ENCODE measurements around the gene FAM234A. TPM values are rescaled to one million over a fixed set of nuclear protein-coding genes. Genes with fewer than 3 reads are reported as not detected.

Gene FAM234A
- 25.6 and 27.4 TPM in 2 replicates for polyA plus RNA-seq (2011; rRNA removed)
- 29.6 and 39.0 TPM in 2 replicates for polyA plus RNA-seq (2012; cell fraction: cytosol; rRNA removed)
- polyA plus RNA-seq (2012; cell fraction: nucleus; rRNA removed), result 68.8 and 72.2 TPM in 2 replicates
- polyA plus RNA-seq (2017; fragmentation: RNase III; extraction: RNeasy Plus Mini Kit Qiagen cat#74134 plus additional on column Dnase treatment), result 52.3 to 54.9 TPM (median 53.3 TPM) in 3 replicates
- polyA minus RNA-seq (2011; rRNA and poly(A)+ RNA removed), result 16.2 and 22.4 TPM in 2 replicates

GRCh38 chr16:234468-235305, at the start of gene FAM234A:
Gene FAM234A (plus strand): TSS chr16:234821. CDS start chr16:254414, 19,593 bp downstream.
- peak within 1 kb of the TSS; percentile 93 to 96 for H3K27ac ChIP-seq
- 3% methylated on average over 67 of the region's 85 CpGs for WGBS (ENCODE audit: missing lambda C conversion rate)
- H3K4me3 ChIP-seq, result peak within 1 kb of the TSS; percentile 78
- CTCF ChIA-PET, result interaction anchor here (0.6 to 3.2 kb wide), 12 partner anchors 10 to 383 kb away, joined by 3 to 20 read pairs (median 4); partner anchors contain the start of genes AXIN1 and HBQ1
- POLR2A ChIA-PET, result interaction anchor here (0.6 to 2.5 kb wide), 8 partner anchors 9 to 182 kb away, joined by 3 to 11 read pairs (median 5); partner anchors contain the start of genes AXIN1, DECR2 and POLR3K
- H3K4me1 ChIP-seq, result 0 out of 3 replicates have a peak, but pooled peaks cover 2% of the 10 kb centered on the region
- DNase-seq (ENCODE audit: low read depth in 1 of 2, low spot score in 1 of 2) (peak; percentile 91 to 95), FAIRE-seq (no peak), ATAC-seq (peak; percentile 88 to 91)
- no peaks in the 10 kb centered on the region for H3K9me3 ChIP-seq
- peak within 1 kb of the TSS; percentile 84 for H3K4me2 ChIP-seq
- TF ChIP-seq CHD2 (IDR thresholded peaks at IDR 0.05; ENCODE audit: low read length, partially characterized antibody) (no peak), JUN (IDR thresholded peaks at IDR 0.05) (peak; percentile 85 to 95), ESRRA (IDR thresholded peaks at IDR 0.05; ENCODE audit: borderline replicate concordance, low read length) (no peak), MAX (IDR thresholded peaks at IDR 0.05) (peak; percentile 89), RNF2 (IDR thresholded peaks at IDR 0.05; ENCODE audit: borderline replicate concordance, low read depth) (no peak), TP53 (CRISPR knock-in tag; IDR thresholded peaks at IDR 0.05) (0 out of 2 replicates have a peak, but pooled peaks have one; percentile 10), HMGXB4 (CRISPR knock-in tag; IDR thresholded peaks at IDR 0.05; ENCODE audit: borderline replicate concordance) (0 out of 2 replicates have a peak, but pooled peaks have one; percentile 18), FOSB (CRISPR knock-in tag; IDR thresholded peaks at IDR 0.05) (no peak), HEYL (CRISPR knock-in tag; IDR thresholded peaks at IDR 0.05) (no peak), E2F6 (IDR thresholded peaks at IDR 0.05; ENCODE audit: borderline replicate concordance, low read depth) (peak; percentile 91), RARB (CRISPR knock-in tag; IDR thresholded peaks at IDR 0.05) (peak; percentile 35; the same call in 1 of the 2 replicates), HOXA7 (CRISPR knock-in tag; IDR thresholded peaks at IDR 0.05) (peak; percentile 52; the same call in 1 of the 2 replicates), USF2 (IDR thresholded peaks at IDR 0.05) (0 out of 2 replicates have a peak, but pooled peaks have one; percentile 12), ELK1 (IDR thresholded peaks at IDR 0.05; ENCODE audit: low read depth, low read length) (no peak), KDM5A (IDR thresholded peaks at IDR 0.05) (0 out of 2 replicates have a peak, but pooled peaks have one; percentile 10), EHF (CRISPR knock-in tag; IDR thresholded peaks at IDR 0.05) (0 out of 2 replicates have a peak, but pooled peaks have one; percentile 83), SMC3 (IDR thresholded peaks at IDR 0.05) (0 out of 3 replicates have a peak, but pooled peaks have one; percentile 19), CHD4 (IDR thresholded peaks at IDR 0.05; ENCODE audit: borderline replicate concordance) (no peak), BCL3 (IDR thresholded peaks at IDR 0.05) (peak; percentile 95), POLR2A (IDR thresholded peaks at IDR 0.05; ENCODE audit: low read length) (peak; percentile 74), PHF8 (IDR thresholded peaks at IDR 0.05; ENCODE audit: borderline replicate concordance, low read depth) (peak; percentile 94), ZSCAN20 (CRISPR knock-in tag; IDR thresholded peaks at IDR 0.05) (no peak), ZC3H11A (IDR thresholded peaks at IDR 0.05) (no peak), TFCP2L1 (CRISPR knock-in tag; IDR thresholded peaks at IDR 0.05) (peak; percentile 11; the same call in 1 of the 2 replicates), FOSL2 (IDR thresholded peaks at IDR 0.05) (no peak), FOSL2 (CRISPR knock-in tag; IDR thresholded peaks at IDR 0.05) (0 out of 2 replicates have a peak, but pooled peaks have one; percentile 3), CTCF (IDR thresholded peaks at IDR 0.05) (peak; percentile 57), POLR2AphosphoS2 (conservative IDR thresholded peaks at IDR 0.05; ENCODE audit: low read length) (no peak), JUNB (IDR thresholded peaks at IDR 0.05) (no peak), CEBPB (IDR thresholded peaks at IDR 0.05) (peak in 1 of 2 experiments; percentile 61; a peak in 1 of 4 replicates), NR3C1 (IDR thresholded peaks at IDR 0.05) (no peak)
